K562 (cell line): ENCODE results near the gene HLA-DOB. TPM values are rescaled to one million over a fixed set of nuclear protein-coding genes. Genes with fewer than 3 reads are reported as not detected.

Experiments
- ARID2 ChIP-seq: fragments of 450-650 bp; IDR thresholded peaks from 2 replicates; pipeline ENCODE4 v1.6.1; 2017; ENCODE audit warnings: antibody characterized with exemption, mild to moderate bottlenecking
- CHD1 ChIP-seq: fragments of 200-600 bp; sonication (generic); IDR thresholded peaks from one replicate; pipeline ENCODE4 v1.6.1; 2012; ENCODE audit warnings: mild to moderate bottlenecking, moderate library complexity, low read length, inconsistent platforms
- E2F3 ChIP-seq: fragments of 250-450 bp; sonication (Bioruptor Pico); IDR thresholded peaks from 2 replicates; pipeline ENCODE4 v1.4.0; 2020; ENCODE audit warnings: mild to moderate bottlenecking
- ELF2 ChIP-seq: fragments of 250-450 bp; sonication (Bioruptor Pico); IDR thresholded peaks from 2 replicates; pipeline ENCODE4 v1.5.0; 2021; ENCODE audit warnings: mild to moderate bottlenecking
- ELF4 ChIP-seq: fragments of 450-650 bp; formaldehyde crosslinking; IDR thresholded peaks from 2 replicates; pipeline ENCODE4 v1.4.0; 2022; ENCODE audit warnings: missing genetic modification characterization
- MGA ChIP-seq: fragments of 450-650 bp; IDR thresholded peaks from 2 replicates; pipeline ENCODE4 v1.6.1; 2016; ENCODE audit warnings: mild to moderate bottlenecking, moderate library complexity
- POU5F1 ChIP-seq: fragments of 150-350 bp; IDR thresholded peaks from 2 replicates; pipeline ENCODE4 v1.6.1; 2014; ENCODE audit warnings: borderline replicate concordance, low read length, low read depth, mild to moderate bottlenecking; ENCODE audit not compliant: partially characterized antibody
- PURB ChIP-seq: sonication (generic); formaldehyde crosslinking; IDR thresholded peaks from 2 replicates; pipeline ENCODE4 v1.9.0; 2021; ENCODE audit warnings: low read depth, mild to moderate bottlenecking, missing genetic modification reagents
- RBM39 ChIP-seq: fragments of 200-400 bp; formaldehyde crosslinking; optimal IDR thresholded peaks from 2 replicates; pipeline ENCODE3; 2018; ENCODE audit warnings: low read depth, low read length
- RCOR1 ChIP-seq, 2 experiments: IDR thresholded peaks; 2 replicates each; pipeline ENCODE4 v1.6.1; 2012; ENCODE audit warnings: low read depth in 2 of 2, low read length in 2 of 2, borderline replicate concordance in 1 of 2, improper control_type of control experiment in 1 of 2
- ZBTB49 ChIP-seq: sonication (generic); formaldehyde crosslinking; IDR thresholded peaks from 2 replicates; pipeline ENCODE4 v1.8.0; 2022; ENCODE audit warnings: missing genetic modification reagents, mild to moderate bottlenecking, borderline replicate concordance
- ZNF184 ChIP-seq: sonication (generic); formaldehyde crosslinking; IDR thresholded peaks from 2 replicates; pipeline ENCODE4 v1.5.0; 2020; ENCODE audit warnings: missing genetic modification reagents
- ZNF384 ChIP-seq: IDR thresholded peaks from 2 replicates; pipeline ENCODE4 v1.6.1; 2012; ENCODE audit warnings: low read depth, low read length, improper control_type of control experiment
- polyA plus RNA-seq, 8 experiments: library from polyadenylated mRNA; depleted of rRNA in 4 of 8; stranded (reverse) in 5 of 8; unstranded in 3 of 8; fragments of >200 nt; fragmentation: Nextera tagmentation in 2 of 8; fragmentation: Illumina TruSeq in 1 of 8; extraction: Ambion mirVana in 2 of 8; extraction: Trizol in 1 of 8; gene quantifications; 2 replicates each; pipeline versions ENCODE4 v1.2.1 to v1.2.3, GENCODE V29; 2011 to 2014; ENCODE audit warnings: inconsistent platforms in 1 of 8, missing spikeins in 1 of 8
- total RNA-seq, 7 experiments: library from RNA; depleted of rRNA in 6 of 7; stranded (reverse); fragments of >200 nt in 6 of 7; fragmentation: Illumina TruSeq in 2 of 7; extraction: Trizol in 2 of 7; gene quantifications; 2 replicates each; pipeline versions ENCODE4 v1.2.1 to v1.2.3, GENCODE V29; 2011 to 2021; ENCODE audit warnings: low replicate concordance in 1 of 7

The HLA-DOB gene
- total and polyA plus RNA-seq, 9 of the 15 experiments (the other 6 are each of a cell fraction or from before 2014, with no cell fraction given): 1.2 to 4.0 (median 2.5) TPM

- TF ChIP-seq MGA (peak; percentile 81), ZBTB49 (CRISPR knock-in tag) (0 out of 2 replicates have a peak, but pooled peaks have one; percentile 90), POU5F1 (peak; percentile 27), PURB (CRISPR knock-in tag) (no peak), ELF4 (CRISPR knock-in tag) (no peak), RBM39 (no peak), E2F3 (CRISPR knock-in tag) (no peak; the same call in 1 of the 2 replicates), ELF2 (CRISPR knock-in tag) (no peak), RCOR1 (IDR thresholded peaks at IDR 0.05; ENCODE audit: borderline replicate concordance in 1 of 2, low read depth in 2 of 2, low read length in 2 of 2) (peak in 1 of 2 experiments; percentile 85; a peak in 3 of 4 replicates), CHD1 (peak; percentile 73), ZNF384 (no peak), ZNF184 (CRISPR knock-in tag) (no peak), ARID2 (0 out of 2 replicates have a peak, but pooled peaks have one; percentile 52)
These were observed 37.0 kb upstream of the HLA-DOB start, which contains the start of the genes PSMB9 and TAP1 (continued) for GRCh38 chr6:32853541-32854375.
